ENCODE data around the gene RILP. TPM values are rescaled to one million over a fixed set of nuclear protein-coding genes. Genes with fewer than 3 reads are reported as not detected.

The RILP gene
- total RNA-seq, 2 donors from 2014 or later, result 21.0 to 68.2 TPM

DNA sequence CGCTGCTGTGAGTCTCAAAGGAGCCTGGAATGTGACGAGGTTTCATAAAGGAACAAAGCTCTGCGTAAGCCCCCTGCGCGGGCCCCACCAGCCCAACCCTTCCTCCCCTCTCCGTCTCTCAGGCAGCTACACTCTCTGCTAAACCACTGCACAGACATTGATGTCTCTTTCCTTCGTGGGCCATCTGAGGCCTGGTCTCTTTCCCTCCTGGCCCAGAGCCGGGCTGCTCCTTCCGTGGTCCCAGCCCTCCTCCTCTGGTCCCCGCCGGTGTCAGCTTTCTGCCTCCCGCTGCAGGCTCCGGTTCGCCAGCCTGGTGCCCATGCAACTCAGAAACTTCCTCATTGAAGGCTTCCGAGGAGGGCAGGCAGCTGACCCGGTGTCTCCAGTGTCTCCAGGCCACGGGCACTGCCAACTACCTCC is 11.5 kb downstream of the RILP start:
- Histone ChIP-seq H3K27me3 (no peaks in the 10 kb centered on the region), H3K9me3 (no peaks in the 10 kb centered on the region), H3K4me3 (no peak overlapping the region), H3K4me1 (peaks cover 13% of the 10 kb centered on the region), H3K36me3 (replicated peaks in 1 of 2; ENCODE audit: insufficient read depth in 1 of 2, low read depth in 2 of 2) (no peaks in the 10 kb centered on the region), H3K27ac (no peak overlapping the region)
- TF ChIP-seq CTCF (IDR thresholded peaks at IDR 0.05), result no peak
- no peak for TF ChIP-seq POLR2A (IDR thresholded peaks at IDR 0.05)
- 76 to 80% methylated on average over 17 of the region's 17 CpGs for WGBS, 2 donors
- DNase-seq, result no peak
- ATAC-seq, result no peak
- intact Hi-C loops (cut with DNase I), result no loop called here

GRCh38 chr17:1636732-1637285 is 12.9 kb downstream of the RILP start:
- H3K27ac ChIP-seq, result no peak overlapping the region
- intact Hi-C loops (cut with DNase I), result no loop called here
- H3K27me3 ChIP-seq, result no peaks in the 10 kb centered on the region
- H3K4me1 ChIP-seq, result peaks cover 10% of the 10 kb centered on the region
- no peaks in the 10 kb centered on the region for H3K9me3 ChIP-seq
- DNase-seq, result no peak
- TF ChIP-seq POLR2A (IDR thresholded peaks at IDR 0.05), result no peak
- no peak for TF ChIP-seq CTCF (IDR thresholded peaks at IDR 0.05)
- H3K4me3 ChIP-seq, result no peak overlapping the region
- WGBS, 2 donors, result 80 to 91% methylated on average over 7 to 15 of the region's 15 CpGs
- no peaks in the 10 kb centered on the region for H3K36me3 ChIP-seq (replicated peaks in 1 of 2; ENCODE audit: insufficient read depth in 1 of 2, low read depth in 2 of 2)
- no peak for ATAC-seq

- Histone ChIP-seq H3K27ac (no peak overlapping the region), H3K27me3 (no peaks in the 10 kb centered on the region), H3K4me1 (peaks cover 10% of the 10 kb centered on the region), H3K9me3 (no peaks in the 10 kb centered on the region), H3K4me3 (no peak overlapping the region), H3K36me3 (replicated peaks in 1 of 2; ENCODE audit: insufficient read depth in 1 of 2, low read depth in 2 of 2) (no peaks in the 10 kb centered on the region)
- TF ChIP-seq POLR2A (IDR thresholded peaks at IDR 0.05) (no peak), CTCF (IDR thresholded peaks at IDR 0.05) (no peak)
- ATAC-seq (no peak), DNase-seq (no peak)
- intact Hi-C loops (cut with DNase I), result no loop called here
- WGBS, 2 donors, result 83 to 94% methylated on average over 9 to 10 of the region's 10 CpGs
These were observed 13.8 kb downstream of the RILP start for GRCh38 chr17:1635675-1636465.

GRCh38 chr17:1634841-1635650 is 14.6 kb downstream of the RILP start:
- H3K9me3 ChIP-seq, result no peaks in the 10 kb centered on the region
- DNase-seq, result no peak
- H3K36me3 ChIP-seq (replicated peaks in 1 of 2; ENCODE audit: insufficient read depth in 1 of 2, low read depth in 2 of 2), result no peaks in the 10 kb centered on the region
- intact Hi-C loops (cut with DNase I), result loop anchor here (5.0 kb wide), 1 partner anchor 63 kb away; no protein-coding TSS in a partner anchor
- TF ChIP-seq POLR2A (IDR thresholded peaks at IDR 0.05) (no peak), CTCF (IDR thresholded peaks at IDR 0.05) (no peak)
- no peaks in the 10 kb centered on the region for H3K27me3 ChIP-seq
- no peak overlapping the region for H3K4me3 ChIP-seq
- H3K27ac ChIP-seq, result no peak overlapping the region
- peaks cover 9% of the 10 kb centered on the region for H3K4me1 ChIP-seq
- ATAC-seq, result no peak
- WGBS, 2 donors, result 86 to 94% methylated on average over 17 to 45 of the region's 45 CpGs
